ENCODE results near the gene RIPK1. TPM values are rescaled to one million over a fixed set of nuclear protein-coding genes. Genes with fewer than 3 reads are reported as not detected.

RIPK1 gene
- total RNA-seq, 1 experiment from 2014 or later, result 11.6 TPM

GRCh38 chr6:3108746-3109414, 40.6 kb downstream of the RIPK1 start:
- intact Hi-C loops (cut with micrococcal nuclease; ENCODE audit: unreplicated experiment), result no loop called here
- Mint-ChIP-seq H3K9me3 (ENCODE audit: low read depth, unreplicated experiment) (no peaks in the 10 kb centered on the region), H3K4me1 (ENCODE audit: low read depth, unreplicated experiment) (no peaks in the 10 kb centered on the region), H3K4me3 (ENCODE audit: low read depth, unreplicated experiment) (no peak overlapping the region), H3K27ac (ENCODE audit: unreplicated experiment) (no peak overlapping the region), H3K27me3 (ENCODE audit: unreplicated experiment) (no peaks in the 10 kb centered on the region), H3K36me3 (ENCODE audit: insufficient read depth, unreplicated experiment) (peaks cover 23% of the 10 kb centered on the region)
- no peak for DNase-seq
- BruUV-seq (replicated peaks), result no TSS peak
- TF ChIP-seq CTCF (IDR thresholded peaks at IDR 0.05; ENCODE audit: unreplicated experiment), result no peak
- CTCF ChIA-PET, result no interaction called here

GRCh38 chr6:3109761-3110160, 41.5 kb downstream of the RIPK1 start:
- no peak overlapping the region for H3K27ac Mint-ChIP-seq (ENCODE audit: unreplicated experiment)
- H3K4me3 Mint-ChIP-seq (ENCODE audit: low read depth, unreplicated experiment), result no peak overlapping the region
- TF ChIP-seq CTCF (IDR thresholded peaks at IDR 0.05; ENCODE audit: unreplicated experiment), result no peak
- no peaks in the 10 kb centered on the region for H3K27me3 Mint-ChIP-seq (ENCODE audit: unreplicated experiment)
- BruUV-seq (replicated peaks), result no TSS peak
- intact Hi-C loops (cut with micrococcal nuclease; ENCODE audit: unreplicated experiment), result no loop called here
- H3K36me3 Mint-ChIP-seq (ENCODE audit: insufficient read depth, unreplicated experiment), result peaks cover 19% of the 10 kb centered on the region
- CTCF ChIA-PET, result no interaction called here
- no peak for DNase-seq
- no peaks in the 10 kb centered on the region for H3K9me3 Mint-ChIP-seq (ENCODE audit: low read depth, unreplicated experiment)
- H3K4me1 Mint-ChIP-seq (ENCODE audit: low read depth, unreplicated experiment), result no peaks in the 10 kb centered on the region

GRCh38 chr6:3114377-3114776, 46.1 kb downstream of the RIPK1 start:
- H3K27ac Mint-ChIP-seq (ENCODE audit: unreplicated experiment), result no peak overlapping the region
- peaks cover 6% of the 10 kb centered on the region for H3K4me1 Mint-ChIP-seq (ENCODE audit: low read depth, unreplicated experiment)
- H3K27me3 Mint-ChIP-seq (ENCODE audit: unreplicated experiment), result no peaks in the 10 kb centered on the region
- CTCF ChIA-PET, result no interaction called here
- intact Hi-C loops (cut with micrococcal nuclease; ENCODE audit: unreplicated experiment), result no loop called here
- DNase-seq, result no peak
- TF ChIP-seq CTCF (IDR thresholded peaks at IDR 0.05; ENCODE audit: unreplicated experiment), result no peak
- no peaks in the 10 kb centered on the region for H3K9me3 Mint-ChIP-seq (ENCODE audit: low read depth, unreplicated experiment)
- H3K4me3 Mint-ChIP-seq (ENCODE audit: low read depth, unreplicated experiment), result no peak overlapping the region
- peaks cover 23% of the 10 kb centered on the region for H3K36me3 Mint-ChIP-seq (ENCODE audit: insufficient read depth, unreplicated experiment)
- no TSS peak for BruUV-seq (replicated peaks)

DNA sequence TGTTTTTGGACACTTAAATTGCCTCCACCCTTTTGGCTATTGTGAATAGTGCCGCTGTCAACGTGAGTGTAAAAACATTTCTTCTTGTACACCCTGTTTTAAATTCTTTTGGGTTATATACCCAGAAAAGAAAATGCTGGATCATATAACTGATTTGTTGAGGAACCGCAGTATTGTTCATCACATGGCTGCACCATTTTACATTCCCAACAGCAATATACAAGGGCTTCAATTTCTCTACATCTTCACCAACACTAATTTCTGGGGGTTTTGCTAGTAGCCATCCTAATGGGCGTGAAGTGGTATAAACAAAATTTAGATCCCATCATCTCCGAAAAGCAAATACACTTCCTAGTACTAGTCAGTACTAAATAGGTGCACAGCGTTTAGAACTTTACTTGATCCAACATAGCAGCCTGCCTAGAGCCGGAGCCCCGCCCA, 49.6 kb downstream of the RIPK1 start:
- Mint-ChIP-seq H3K9me3 (ENCODE audit: low read depth, unreplicated experiment) (no peaks in the 10 kb centered on the region), H3K4me3 (ENCODE audit: low read depth, unreplicated experiment) (peak overlapping the region; percentile 86), H3K27ac (ENCODE audit: unreplicated experiment) (peak overlapping the region; percentile 56), H3K36me3 (ENCODE audit: insufficient read depth, unreplicated experiment) (peaks cover 20% of the 10 kb centered on the region), H3K4me1 (ENCODE audit: low read depth, unreplicated experiment) (peaks cover 6% of the 10 kb centered on the region), H3K27me3 (ENCODE audit: unreplicated experiment) (no peaks in the 10 kb centered on the region)
- BruUV-seq (replicated peaks), result TSS peak; percentile 92
- CTCF ChIA-PET, result no interaction called here
- intact Hi-C loops (cut with micrococcal nuclease; ENCODE audit: unreplicated experiment), result no loop called here
- no peak for TF ChIP-seq CTCF (IDR thresholded peaks at IDR 0.05; ENCODE audit: unreplicated experiment)
- no peak for DNase-seq

Data from Calu3 (cell line).